ENCODE data around the gene MGA. TPM values are rescaled to one million over a fixed set of nuclear protein-coding genes. Genes with fewer than 3 reads are reported as not detected.

Gene MGA
- total and polyA plus RNA-seq, 2 donors (not counting 3 experiments of a cell fraction or from before 2014, with no cell fraction given): 4.1 to 36.5 TPM

DNA sequence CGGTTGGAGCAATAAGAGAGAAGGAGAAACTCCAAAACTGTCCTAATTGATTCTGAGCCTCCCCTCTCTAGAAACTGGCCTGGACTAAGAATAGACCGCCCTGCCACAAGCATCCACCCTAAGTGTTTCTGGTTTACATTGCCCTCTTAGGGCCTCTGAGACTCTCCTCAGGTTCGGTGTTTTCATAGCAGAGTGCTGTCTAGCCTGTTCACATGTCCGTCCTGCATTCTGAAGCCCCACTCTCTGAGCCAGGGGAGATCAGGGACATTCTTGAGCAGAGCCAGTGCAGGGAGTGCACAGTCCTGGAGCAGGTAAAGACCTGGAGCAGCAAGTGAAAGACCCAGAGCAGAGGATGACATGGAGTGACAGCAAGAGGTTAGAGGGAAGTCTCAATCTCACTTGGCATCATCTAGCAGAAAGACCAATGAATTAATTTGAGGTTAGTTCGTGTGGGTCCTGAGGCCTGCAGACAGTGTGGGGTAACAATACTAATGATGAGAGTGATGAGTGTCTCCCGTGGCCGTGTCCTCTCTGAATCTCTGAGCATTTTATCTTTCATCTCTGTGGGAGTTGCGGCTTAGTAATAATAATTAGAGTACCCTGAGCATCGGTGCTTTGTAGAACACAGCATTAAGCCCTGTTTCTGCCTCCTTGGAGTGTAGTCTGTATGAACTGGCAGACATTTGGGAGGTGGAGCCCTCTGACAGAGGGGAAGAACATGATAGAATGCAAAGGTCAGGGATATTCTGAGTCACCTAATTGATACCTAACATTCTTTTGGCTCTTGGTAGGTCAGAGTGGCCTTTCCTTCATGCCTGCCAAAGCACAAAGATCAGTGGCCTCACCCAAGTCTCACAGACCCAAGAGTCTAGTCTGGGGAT, 138.6 kb downstream of the MGA start:
- Histone ChIP-seq H3K9me1 (replicated peaks; ENCODE audit: control insufficient read depth, extremely low read depth, insufficient read depth, low read length) (no peaks in the 10 kb centered on the region), H3K36me3 (ENCODE audit: control insufficient read depth in 2 of 2, extremely low read depth in 1 of 2, insufficient read depth in 2 of 2, low read length in 2 of 2) (peaks cover 2 to 6% of the 10 kb centered on the region in 2 experiments), H3K9me3 (replicated peaks; ENCODE audit: control insufficient read depth, insufficient read depth, low read length) (no peaks in the 10 kb centered on the region), H3K9ac (replicated peaks; ENCODE audit: extremely low read depth, insufficient read depth, low read length) (no peak overlapping the region), H3K27ac (ENCODE audit: insufficient read depth, low read depth, low read length) (no peak overlapping the region), H3K79me2 (ENCODE audit: control insufficient read depth, insufficient read depth, low read length) (peaks cover 25% of the 10 kb centered on the region), H4K20me1 (replicated peaks; ENCODE audit: control insufficient read depth, extremely low read depth, insufficient read depth, low read length) (no peaks in the 10 kb centered on the region), H3K4me1 (ENCODE audit: control insufficient read depth, extremely low read depth, insufficient read depth, low read length) (peaks cover 34% of the 10 kb centered on the region), H3K4me3 (replicated peaks in 1 of 3; ENCODE audit: insufficient read depth in 1 of 3, low read depth in 1 of 3, low read length in 3 of 3) (no peak overlapping the region), H2AFZ (ENCODE audit: low read depth, low read length) (no peak overlapping the region), H3K27me3 (ENCODE audit: control insufficient read depth in 2 of 2, insufficient read depth in 2 of 2, low read length in 2 of 2) (no peaks in the 10 kb centered on the region), H3K4me2 (ENCODE audit: insufficient read depth, low read length) (no peak overlapping the region)
- intact Hi-C loops (cut with micrococcal nuclease): no loop called here
- POLR2A ChIA-PET: no interaction called here
- CTCF ChIA-PET: interaction anchor here (1.1 to 15.9 kb wide), 3 partner anchors 12 to 23 kb away, joined by 3 to 754 read pairs (median 219); partner anchors contain the start of gene MAPKBP1
- DNase-seq (ENCODE audit: low read depth, low spot score): no peak
- BruUV-seq (replicated peaks): no TSS peak
- no peak for TF ChIP-seq EZH2 (IDR thresholded peaks at IDR 0.05; ENCODE audit: borderline replicate concordance, low read depth, low read length, severe bottlenecking)
- TF ChIP-seq MYC (IDR thresholded peaks at IDR 0.05; ENCODE audit: low read depth, low read length): no peak
- no peak for TF ChIP-seq JUN (IDR thresholded peaks at IDR 0.05; ENCODE audit: borderline replicate concordance, insufficient read depth, insufficient read length, low read depth)
- TF ChIP-seq, protein P1, sequence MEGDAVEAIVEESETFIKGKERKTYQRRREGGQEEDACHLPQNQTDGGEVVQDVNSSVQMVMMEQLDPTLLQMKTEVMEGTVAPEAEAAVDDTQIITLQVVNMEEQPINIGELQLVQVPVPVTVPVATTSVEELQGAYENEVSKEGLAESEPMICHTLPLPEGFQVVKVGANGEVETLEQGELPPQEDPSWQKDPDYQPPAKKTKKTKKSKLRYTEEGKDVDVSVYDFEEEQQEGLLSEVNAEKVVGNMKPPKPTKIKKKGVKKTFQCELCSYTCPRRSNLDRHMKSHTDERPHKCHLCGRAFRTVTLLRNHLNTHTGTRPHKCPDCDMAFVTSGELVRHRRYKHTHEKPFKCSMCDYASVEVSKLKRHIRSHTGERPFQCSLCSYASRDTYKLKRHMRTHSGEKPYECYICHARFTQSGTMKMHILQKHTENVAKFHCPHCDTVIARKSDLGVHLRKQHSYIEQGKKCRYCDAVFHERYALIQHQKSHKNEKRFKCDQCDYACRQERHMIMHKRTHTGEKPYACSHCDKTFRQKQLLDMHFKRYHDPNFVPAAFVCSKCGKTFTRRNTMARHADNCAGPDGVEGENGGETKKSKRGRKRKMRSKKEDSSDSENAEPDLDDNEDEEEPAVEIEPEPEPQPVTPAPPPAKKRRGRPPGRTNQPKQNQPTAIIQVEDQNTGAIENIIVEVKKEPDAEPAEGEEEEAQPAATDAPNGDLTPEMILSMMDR (IDR thresholded peaks at IDR 0.05; ENCODE audit: extremely low read depth in 1 of 2, insufficient read depth in 1 of 2, low read depth in 1 of 2, low read length in 2 of 2): no peak
- TF ChIP-seq GATA2 (IDR thresholded peaks at IDR 0.05; ENCODE audit: insufficient read depth, insufficient read length, low read depth, low read length): no peak
- no peak for TF ChIP-seq FOS (IDR thresholded peaks at IDR 0.05; ENCODE audit: borderline replicate concordance, insufficient read depth, low read length)
- no peak for TF ChIP-seq POLR2A (IDR thresholded peaks at IDR 0.05; ENCODE audit: low read depth, low read length)
- TF ChIP-seq, protein P2, sequence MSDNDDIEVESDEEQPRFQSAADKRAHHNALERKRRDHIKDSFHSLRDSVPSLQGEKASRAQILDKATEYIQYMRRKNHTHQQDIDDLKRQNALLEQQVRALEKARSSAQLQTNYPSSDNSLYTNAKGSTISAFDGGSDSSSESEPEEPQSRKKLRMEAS (IDR thresholded peaks at IDR 0.05; ENCODE audit: insufficient read depth, insufficient read length): no peak
- no peak for TF ChIP-seq POLR2AphosphoS5 (IDR thresholded peaks at IDR 0.05; ENCODE audit: insufficient read depth, low read depth, low read length)
- no peak for FAIRE-seq
- dilution Hi-C loops (cut with MboI; ENCODE audit: extremely low pct_ligation_motif_present, low sequenced_read_pairs): no loop called here

Data from endothelial cell of umbilical vein (primary cell).